Adrenal gland (tissue), 5 donors: ENCODE measurements around the gene STXBP4.

Source experiments
- CTCF ChIP-seq, 6 experiments: fragments of 450-650 bp in 4 of 6; fragments of 200-600 bp in 2 of 6; sonication (generic) in 1 of 6; IDR thresholded peaks; 1 replicate in 5 of 6; 2 replicates in 1 of 6; pipeline versions ENCODE4 v1.5.1 to v1.8.0; 2016 to 2021; ENCODE audit warnings: antibody characterized with exemption in 6 of 6, mild to moderate bottlenecking in 2 of 6, moderate library complexity in 1 of 6
- POLR2A ChIP-seq, 2 donors: fragments of 450-650 bp; IDR thresholded peaks; one replicate each; pipeline ENCODE4 v1.6.1; 2017; ENCODE audit warnings: antibody characterized with exemption in 2 of 2, mild to moderate bottlenecking in 2 of 2, moderate library complexity in 1 of 2
- donor health status: DM: no; HTN: no; CAD: no.

- no peak for TF ChIP-seq CTCF (IDR thresholded peaks at IDR 0.05)
- TF ChIP-seq POLR2A (IDR thresholded peaks at IDR 0.05): no peak
Observed at GRCh38 chr17:55172612-55173011, 204.0 kb downstream of the STXBP4 start.
